Measurements from ENCODE around the gene PPP3R1.

PPP3R1 gene

DNA sequence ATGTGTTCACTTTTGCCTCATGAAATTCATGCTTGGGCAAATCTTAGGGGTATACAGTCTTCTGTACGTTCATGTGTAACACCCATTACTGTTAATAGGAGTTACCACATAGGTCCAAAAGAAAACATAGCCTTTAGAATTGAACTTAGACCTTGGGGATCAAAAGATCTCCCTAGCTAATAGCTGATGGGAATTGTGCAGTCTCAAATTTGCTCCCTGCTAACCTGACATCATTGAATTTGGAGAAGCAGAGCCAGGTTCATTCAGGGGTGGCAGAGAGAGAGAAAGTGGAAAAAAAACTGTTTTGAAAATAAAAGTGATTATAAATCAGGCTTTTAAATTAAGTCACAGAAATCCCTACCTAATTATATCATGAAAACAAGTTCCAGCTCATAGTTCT, 28.0 kb upstream of the PPP3R1 start:
- TF ChIP-seq TAF1 (IDR thresholded peaks at IDR 0.05; ENCODE audit: borderline replicate concordance, insufficient read depth, low read length): no peak
- TF ChIP-seq, protein P1, sequence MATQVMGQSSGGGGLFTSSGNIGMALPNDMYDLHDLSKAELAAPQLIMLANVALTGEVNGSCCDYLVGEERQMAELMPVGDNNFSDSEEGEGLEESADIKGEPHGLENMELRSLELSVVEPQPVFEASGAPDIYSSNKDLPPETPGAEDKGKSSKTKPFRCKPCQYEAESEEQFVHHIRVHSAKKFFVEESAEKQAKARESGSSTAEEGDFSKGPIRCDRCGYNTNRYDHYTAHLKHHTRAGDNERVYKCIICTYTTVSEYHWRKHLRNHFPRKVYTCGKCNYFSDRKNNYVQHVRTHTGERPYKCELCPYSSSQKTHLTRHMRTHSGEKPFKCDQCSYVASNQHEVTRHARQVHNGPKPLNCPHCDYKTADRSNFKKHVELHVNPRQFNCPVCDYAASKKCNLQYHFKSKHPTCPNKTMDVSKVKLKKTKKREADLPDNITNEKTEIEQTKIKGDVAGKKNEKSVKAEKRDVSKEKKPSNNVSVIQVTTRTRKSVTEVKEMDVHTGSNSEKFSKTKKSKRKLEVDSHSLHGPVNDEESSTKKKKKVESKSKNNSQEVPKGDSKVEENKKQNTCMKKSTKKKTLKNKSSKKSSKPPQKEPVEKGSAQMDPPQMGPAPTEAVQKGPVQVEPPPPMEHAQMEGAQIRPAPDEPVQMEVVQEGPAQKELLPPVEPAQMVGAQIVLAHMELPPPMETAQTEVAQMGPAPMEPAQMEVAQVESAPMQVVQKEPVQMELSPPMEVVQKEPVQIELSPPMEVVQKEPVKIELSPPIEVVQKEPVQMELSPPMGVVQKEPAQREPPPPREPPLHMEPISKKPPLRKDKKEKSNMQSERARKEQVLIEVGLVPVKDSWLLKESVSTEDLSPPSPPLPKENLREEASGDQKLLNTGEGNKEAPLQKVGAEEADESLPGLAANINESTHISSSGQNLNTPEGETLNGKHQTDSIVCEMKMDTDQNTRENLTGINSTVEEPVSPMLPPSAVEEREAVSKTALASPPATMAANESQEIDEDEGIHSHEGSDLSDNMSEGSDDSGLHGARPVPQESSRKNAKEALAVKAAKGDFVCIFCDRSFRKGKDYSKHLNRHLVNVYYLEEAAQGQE (IDR thresholded peaks at IDR 0.05; ENCODE audit: insufficient read depth in 1 of 2, low read depth in 2 of 2, low read length in 2 of 2): no peak
- no peak for TF ChIP-seq SIN3A (IDR thresholded peaks at IDR 0.05; ENCODE audit: borderline replicate concordance, insufficient read depth, low read length)
- TF ChIP-seq POLR2AphosphoS5 (IDR thresholded peaks at IDR 0.05; ENCODE audit: low read depth, low read length): no peak
- TF ChIP-seq FOXP2 (optimal IDR thresholded peaks at IDR 0.05; ENCODE audit: borderline replicate concordance, extremely low read depth, extremely low read length, insufficient read depth): no peak

DNA sequence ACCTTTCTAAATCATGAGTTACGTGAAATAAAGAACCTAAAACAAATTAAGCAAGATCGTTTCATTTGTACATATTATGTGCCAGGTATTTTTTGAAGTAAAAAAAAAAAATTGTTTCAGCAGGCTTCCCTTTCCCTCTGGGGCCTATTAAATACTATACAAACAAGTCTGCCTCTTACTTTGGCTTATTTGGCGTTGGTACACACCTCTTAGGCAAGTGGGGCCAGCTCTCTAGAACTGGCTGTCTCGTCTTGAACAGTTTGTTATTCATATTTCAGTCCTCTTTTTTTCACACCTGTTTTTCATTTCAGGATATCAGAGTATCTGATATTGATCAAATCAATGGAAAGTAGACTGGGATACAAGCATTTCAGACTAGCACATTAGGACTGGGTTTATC, 27.4 kb upstream of the PPP3R1 start:
- no peak for TF ChIP-seq POLR2AphosphoS5 (IDR thresholded peaks at IDR 0.05; ENCODE audit: low read depth, low read length)
- TF ChIP-seq TAF1 (IDR thresholded peaks at IDR 0.05; ENCODE audit: borderline replicate concordance, insufficient read depth, low read length): no peak
- no peak for TF ChIP-seq SIN3A (IDR thresholded peaks at IDR 0.05; ENCODE audit: borderline replicate concordance, insufficient read depth, low read length)
- no peak for TF ChIP-seq FOXP2 (optimal IDR thresholded peaks at IDR 0.05; ENCODE audit: borderline replicate concordance, extremely low read depth, extremely low read length, insufficient read depth)
- TF ChIP-seq, protein P1 (IDR thresholded peaks at IDR 0.05; ENCODE audit: insufficient read depth in 1 of 2, low read depth in 2 of 2, low read length in 2 of 2): no peak

DNA sequence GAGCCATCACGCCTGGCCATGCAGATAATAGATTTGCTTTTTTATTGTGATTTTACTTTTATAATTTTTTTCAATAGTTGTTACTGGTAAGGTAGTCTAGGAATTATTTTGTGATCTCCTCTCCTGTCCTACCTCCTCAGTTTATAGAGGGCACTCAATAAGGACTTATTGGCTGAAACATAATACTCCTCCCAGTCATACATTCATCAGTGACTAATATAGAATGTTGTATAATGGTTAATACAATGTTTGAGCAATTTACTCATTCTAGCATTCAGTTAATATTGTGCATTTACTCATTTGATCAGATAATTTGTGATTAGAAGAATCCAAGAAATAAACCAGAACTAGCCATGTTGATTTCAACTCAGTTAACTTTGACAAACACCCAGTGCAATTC, 25.8 kb upstream of the PPP3R1 start:
- TF ChIP-seq POLR2AphosphoS5 (IDR thresholded peaks at IDR 0.05; ENCODE audit: low read depth, low read length) (no peak), TAF1 (IDR thresholded peaks at IDR 0.05; ENCODE audit: borderline replicate concordance, insufficient read depth, low read length) (no peak), SIN3A (IDR thresholded peaks at IDR 0.05; ENCODE audit: borderline replicate concordance, insufficient read depth, low read length) (no peak), FOXP2 (optimal IDR thresholded peaks at IDR 0.05; ENCODE audit: borderline replicate concordance, extremely low read depth, extremely low read length, insufficient read depth) (no peak)
- TF ChIP-seq, protein P1 (IDR thresholded peaks at IDR 0.05; ENCODE audit: insufficient read depth in 1 of 2, low read depth in 2 of 2, low read length in 2 of 2): no peak

DNA sequence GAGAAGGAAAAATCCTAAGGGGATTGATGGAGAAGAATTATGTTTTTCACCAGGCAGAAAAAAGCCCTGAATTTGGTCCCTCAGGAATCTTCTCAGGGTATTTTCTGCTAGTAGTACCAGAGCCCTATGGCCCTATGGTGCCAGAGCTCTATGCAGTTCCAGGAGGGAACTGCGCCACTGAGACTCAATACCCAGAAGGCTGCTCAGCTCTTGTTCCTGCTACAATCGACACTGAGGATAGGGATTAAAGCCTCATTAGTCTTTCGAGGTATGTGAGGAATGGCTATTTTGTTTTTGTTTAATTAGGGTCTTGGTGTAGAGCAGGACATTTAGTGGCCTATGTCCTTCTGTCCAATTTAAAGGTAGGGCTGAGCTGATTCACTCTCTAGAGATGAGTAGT, 21.7 kb upstream of the PPP3R1 start:
- TF ChIP-seq FOXP2 (optimal IDR thresholded peaks at IDR 0.05; ENCODE audit: borderline replicate concordance, extremely low read depth, extremely low read length, insufficient read depth) (no peak), SIN3A (IDR thresholded peaks at IDR 0.05; ENCODE audit: borderline replicate concordance, insufficient read depth, low read length) (no peak), POLR2AphosphoS5 (IDR thresholded peaks at IDR 0.05; ENCODE audit: low read depth, low read length) (no peak)
- TF ChIP-seq, protein P1 (IDR thresholded peaks at IDR 0.05; ENCODE audit: insufficient read depth in 1 of 2, low read depth in 2 of 2, low read length in 2 of 2): no peak

Measured in PFSK-1 (cell line).